Glutamatergic neuron (in vitro differentiated cells): ENCODE measurements around the gene ADGRF1. TPM values are rescaled to one million over a fixed set of nuclear protein-coding genes. Genes with fewer than 3 reads are reported as not detected.

Experiments
- DNase-seq: peaks from one replicate; pipeline ENCODE4 v3.0.0; 2022
- H3K27ac Mint-ChIP-seq: one replicate; pipeline ENCODE4 v1.8.0; 2020; ENCODE audit warnings: mild to moderate bottlenecking, mixed read lengths, inconsistent platforms; ENCODE audit not compliant: unreplicated experiment
- H3K27me3 Mint-ChIP-seq: one replicate; pipeline ENCODE4 v1.8.0; 2020; ENCODE audit warnings: mild to moderate bottlenecking, moderate library complexity, mixed read lengths, inconsistent platforms; ENCODE audit not compliant: unreplicated experiment
- H3K36me3 Mint-ChIP-seq: one replicate; pipeline ENCODE4 v1.8.0; 2020; ENCODE audit warnings: mild to moderate bottlenecking, mixed read lengths, inconsistent platforms; ENCODE audit not compliant: unreplicated experiment
- H3K4me1 Mint-ChIP-seq: one replicate; pipeline ENCODE4 v1.8.0; 2020; ENCODE audit warnings: mild to moderate bottlenecking, low read depth, mixed read lengths, inconsistent platforms; ENCODE audit not compliant: unreplicated experiment
- H3K4me3 Mint-ChIP-seq: one replicate; pipeline ENCODE4 v1.8.0; 2020; ENCODE audit warnings: mild to moderate bottlenecking, mixed read lengths, inconsistent platforms; ENCODE audit not compliant: unreplicated experiment
- H3K9me3 Mint-ChIP-seq: one replicate; pipeline ENCODE4 v1.8.0; 2020; ENCODE audit warnings: mild to moderate bottlenecking, moderate library complexity, mixed read lengths, inconsistent platforms; ENCODE audit not compliant: unreplicated experiment
- CTCF ChIP-seq: fragments of 200-600 bp; sonication (generic); IDR thresholded peaks from one replicate; pipeline ENCODE4 v1.5.0; 2021; ENCODE audit not compliant: partially characterized antibody, unreplicated experiment
- total RNA-seq: library from RNA; stranded (reverse); fragmentation: NEBNext Ultra II Directional; extraction: Animal tissue kit (Norgen Biotek cat#: 25700); gene quantifications from one replicate; pipeline ENCODE4 v1.2.1, GENCODE V29; 2021; ENCODE audit not compliant: unreplicated experiment

ADGRF1 gene
- total RNA-seq, 1 donor from 2014 or later = not detected

DNA sequence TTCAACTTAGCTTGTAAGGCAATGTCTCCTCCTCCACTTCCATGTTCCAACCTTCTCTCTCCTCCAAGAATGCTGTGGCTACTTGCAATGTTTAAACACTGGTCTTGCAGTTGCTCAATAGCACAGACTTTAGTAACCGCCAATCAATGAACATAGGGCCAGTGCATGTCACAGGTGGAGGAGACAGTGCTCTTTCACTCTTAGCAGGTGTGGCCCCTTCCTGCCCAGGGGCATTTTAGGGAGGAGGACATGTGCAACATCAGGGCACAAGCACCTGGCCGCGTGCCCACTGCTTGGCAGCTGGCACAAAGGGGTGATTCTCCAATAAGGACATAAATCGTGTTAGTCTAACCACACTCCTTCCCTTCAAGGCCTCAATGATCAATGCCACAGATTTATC is 41.3 kb downstream of the ADGRF1 start:
- DNase-seq = no peak
- no peak for TF ChIP-seq CTCF
- Mint-ChIP-seq H3K27ac (no peak overlapping the region), H3K36me3 (no peaks in the 10 kb centered on the region), H3K9me3 (peaks cover 2% of the 10 kb centered on the region), H3K4me3 (no peak overlapping the region), H3K27me3 (peaks cover 2% of the 10 kb centered on the region), H3K4me1 (no peaks in the 10 kb centered on the region)

DNA sequence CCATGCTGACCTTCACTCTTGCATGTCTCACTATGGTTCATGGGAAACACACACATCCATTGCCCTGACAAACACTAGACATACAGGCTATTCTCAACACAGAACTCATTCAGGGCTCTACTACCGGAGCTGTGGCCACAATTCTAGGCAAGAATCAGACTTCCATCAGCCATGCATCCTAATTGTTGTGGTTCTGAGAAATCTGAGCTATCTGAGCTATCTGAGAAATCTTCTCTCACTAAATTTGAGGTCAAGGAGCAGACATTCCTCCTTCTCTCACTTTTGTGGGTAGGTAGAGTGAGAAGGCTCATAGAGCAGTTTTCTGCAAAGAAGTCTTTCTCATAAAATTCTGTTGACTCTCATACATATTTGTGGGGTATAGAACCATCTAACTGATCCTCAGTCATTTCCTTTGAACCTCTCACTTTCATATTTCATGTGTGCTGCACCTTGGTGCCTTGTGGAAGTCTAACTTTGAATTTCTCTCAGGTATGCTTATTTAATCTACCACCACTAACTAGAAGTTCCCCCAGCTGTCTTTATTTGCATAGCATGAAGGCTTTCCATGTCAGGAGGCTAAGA is 43.6 kb downstream of the ADGRF1 start:
- H3K27ac Mint-ChIP-seq = no peak overlapping the region
- no peak overlapping the region for H3K4me3 Mint-ChIP-seq
- H3K4me1 Mint-ChIP-seq = no peaks in the 10 kb centered on the region
- no peak for DNase-seq
- TF ChIP-seq CTCF = no peak
- H3K27me3 Mint-ChIP-seq = no peaks in the 10 kb centered on the region
- peaks cover 2% of the 10 kb centered on the region for H3K9me3 Mint-ChIP-seq
- no peaks in the 10 kb centered on the region for H3K36me3 Mint-ChIP-seq

DNA sequence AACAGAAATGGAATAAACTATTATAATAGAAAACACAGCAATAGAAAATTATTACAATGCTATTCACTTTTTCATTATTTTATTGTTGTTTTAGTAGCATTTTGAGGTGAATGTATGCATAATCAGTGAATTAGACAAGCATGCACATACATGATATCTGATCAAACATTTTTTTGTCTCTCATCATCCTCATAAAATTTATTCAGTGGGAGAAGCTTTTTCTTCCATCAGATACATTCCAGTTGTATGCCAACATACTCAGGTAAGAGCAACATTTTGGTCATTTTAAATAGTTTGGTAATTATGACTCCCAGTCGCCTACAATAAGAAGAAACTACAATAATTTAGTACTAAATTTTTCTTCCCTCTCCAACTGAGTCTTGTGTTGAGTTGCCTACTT is 44.5 kb downstream of the ADGRF1 start:
- DNase-seq = no peak
- Mint-ChIP-seq H3K27ac (no peak overlapping the region), H3K9me3 (peaks cover 3% of the 10 kb centered on the region), H3K4me3 (no peak overlapping the region), H3K36me3 (no peaks in the 10 kb centered on the region), H3K27me3 (no peaks in the 10 kb centered on the region), H3K4me1 (no peaks in the 10 kb centered on the region)
- TF ChIP-seq CTCF = no peak

DNA sequence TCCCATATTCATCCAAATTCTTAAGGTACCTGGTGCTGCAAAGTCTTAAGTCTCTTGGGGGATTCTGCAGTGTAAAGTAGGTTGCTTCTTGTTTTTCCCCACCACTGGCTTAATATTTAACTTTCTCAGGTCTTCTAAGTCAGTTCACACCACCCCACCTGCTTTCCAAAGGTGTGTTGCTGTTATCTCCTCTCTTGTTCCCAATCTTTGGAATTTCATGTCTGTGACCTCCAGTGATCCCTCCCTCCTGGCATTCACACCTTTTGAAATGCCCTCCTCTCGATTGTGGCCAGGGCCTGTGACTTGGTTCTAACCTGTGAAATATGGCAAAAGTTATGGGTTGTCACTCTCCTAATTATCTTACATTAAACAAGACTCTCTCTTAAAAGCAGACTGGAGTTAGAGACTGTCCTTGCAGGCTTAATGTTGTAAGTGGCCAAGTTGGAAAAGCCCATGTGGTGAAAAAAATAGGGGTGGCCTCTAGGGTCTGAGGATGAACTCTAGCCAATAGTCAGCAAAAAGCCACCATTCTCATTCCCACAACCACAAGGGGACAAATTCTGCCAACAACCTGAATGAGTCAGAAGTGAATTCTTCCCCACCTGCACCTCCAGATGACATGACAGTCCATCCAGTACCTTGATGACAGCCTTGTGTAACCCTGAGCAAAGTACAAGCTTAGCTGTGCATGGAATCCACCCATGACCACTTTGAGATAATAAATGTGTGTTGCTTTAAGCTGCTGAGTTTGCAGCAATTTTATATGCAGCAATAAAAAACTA is 45.1 kb downstream of the ADGRF1 start:
- Mint-ChIP-seq H3K4me1 (no peaks in the 10 kb centered on the region), H3K27ac (no peak overlapping the region), H3K36me3 (no peaks in the 10 kb centered on the region), H3K9me3 (peaks cover 3% of the 10 kb centered on the region), H3K27me3 (no peaks in the 10 kb centered on the region), H3K4me3 (no peak overlapping the region)
- TF ChIP-seq CTCF = no peak
- DNase-seq = no peak

DNA sequence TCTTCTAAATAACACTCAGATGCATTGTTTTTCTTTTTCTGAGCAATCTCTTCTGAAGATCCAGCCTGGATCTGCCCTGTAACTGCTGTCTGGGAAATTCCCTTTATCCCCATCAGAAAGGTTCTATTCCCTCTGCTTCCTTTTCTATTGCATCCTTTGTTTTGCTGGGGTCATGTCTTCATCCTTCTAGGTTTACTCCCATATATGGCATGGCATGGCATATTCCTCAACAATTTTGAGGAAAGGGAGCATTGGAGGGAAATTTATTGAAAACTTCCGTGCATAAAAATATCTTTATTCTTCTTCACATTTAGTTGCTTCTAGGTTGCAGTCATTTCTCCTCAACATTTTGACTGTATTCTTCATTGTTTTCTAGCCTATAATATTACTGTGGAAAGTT is 47.2 kb downstream of the ADGRF1 start:
- no peak overlapping the region for H3K27ac Mint-ChIP-seq
- H3K9me3 Mint-ChIP-seq = peaks cover 3% of the 10 kb centered on the region
- DNase-seq = no peak
- no peaks in the 10 kb centered on the region for H3K36me3 Mint-ChIP-seq
- TF ChIP-seq CTCF = no peak
- H3K4me3 Mint-ChIP-seq = no peak overlapping the region
- no peaks in the 10 kb centered on the region for H3K27me3 Mint-ChIP-seq
- H3K4me1 Mint-ChIP-seq = no peaks in the 10 kb centered on the region
